GM19043 (cell line): ENCODE measurements around the gene DHRS13.
"Not testable (repeated sequence)": the region's sequence is repeated elsewhere in the genome, so short reads cannot be mapped to it uniquely, and the experiment has no call there.

Experiments
- ATAC-seq: cut with Tn5 transposase; IDR thresholded peaks from one replicate; pipeline ENCODE4 v1.9.1; 2021; ENCODE audit warnings: low read depth; ENCODE audit not compliant: unreplicated experiment

DHRS13 gene

GRCh38 chr17:28935744-28936460, 33.0 kb upstream of the DHRS13 start:
- no peak for ATAC-seq

DNA sequence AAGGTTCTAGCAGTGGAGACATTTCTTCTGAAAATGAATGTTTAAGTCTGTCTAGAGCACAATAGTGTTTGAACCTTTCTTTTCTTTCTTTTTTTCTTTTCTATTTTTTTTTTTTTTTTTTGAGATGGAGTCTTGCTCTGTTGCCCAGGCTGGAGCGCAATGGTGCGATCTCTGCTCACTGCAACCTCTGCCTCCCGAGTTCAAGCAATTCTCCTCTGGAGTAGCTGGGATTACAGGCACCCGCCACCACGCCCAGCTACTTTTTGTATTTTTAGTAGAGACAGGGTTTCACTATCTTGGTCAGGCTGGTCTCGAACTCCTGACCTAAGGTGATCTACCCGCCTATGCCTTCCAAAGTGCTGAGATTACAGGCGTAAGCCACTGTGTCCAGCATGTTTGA, 31.6 kb upstream of the DHRS13 start:
- not testable (repeated sequence) for ATAC-seq

DNA sequence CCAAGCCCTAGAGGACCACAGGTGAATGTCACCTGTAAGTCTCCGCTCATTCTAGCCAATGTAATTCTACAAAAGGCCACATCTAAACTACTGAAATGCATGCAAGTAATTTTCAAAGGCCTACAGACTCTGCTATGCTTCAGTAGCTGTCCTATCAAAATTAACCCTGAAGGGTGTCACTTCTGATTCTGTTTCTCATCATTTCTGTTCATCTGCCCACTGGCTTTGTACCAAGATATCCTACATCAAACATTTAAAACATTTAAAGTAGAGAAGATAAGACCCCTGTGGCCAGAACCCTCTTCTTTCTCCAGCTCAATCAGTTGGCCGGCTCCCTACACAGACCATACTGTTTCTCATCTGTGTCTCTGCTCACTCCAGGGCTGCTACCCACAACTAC, 26.9 kb upstream of the DHRS13 start:
- ATAC-seq = no peak

DNA sequence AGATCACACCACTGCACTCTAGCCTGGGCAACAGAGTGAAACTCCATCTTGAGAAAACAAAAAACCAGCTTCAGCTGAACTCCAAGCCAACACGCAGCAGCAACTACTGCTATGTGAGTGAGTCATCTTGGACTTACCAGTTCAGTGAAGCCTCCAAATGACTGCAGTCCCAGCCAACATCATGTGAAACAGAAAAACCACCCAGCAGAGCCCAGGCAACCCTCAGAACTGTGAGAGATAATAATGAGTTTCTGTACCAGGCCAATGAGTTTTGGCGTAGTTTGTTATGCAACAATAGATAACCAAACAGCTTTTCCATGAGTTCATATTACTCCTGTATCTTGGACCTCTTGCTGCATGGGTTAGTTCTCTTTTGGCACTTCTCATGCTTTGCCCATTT, 25.2 kb upstream of the DHRS13 start:
- ATAC-seq = no peak

DNA sequence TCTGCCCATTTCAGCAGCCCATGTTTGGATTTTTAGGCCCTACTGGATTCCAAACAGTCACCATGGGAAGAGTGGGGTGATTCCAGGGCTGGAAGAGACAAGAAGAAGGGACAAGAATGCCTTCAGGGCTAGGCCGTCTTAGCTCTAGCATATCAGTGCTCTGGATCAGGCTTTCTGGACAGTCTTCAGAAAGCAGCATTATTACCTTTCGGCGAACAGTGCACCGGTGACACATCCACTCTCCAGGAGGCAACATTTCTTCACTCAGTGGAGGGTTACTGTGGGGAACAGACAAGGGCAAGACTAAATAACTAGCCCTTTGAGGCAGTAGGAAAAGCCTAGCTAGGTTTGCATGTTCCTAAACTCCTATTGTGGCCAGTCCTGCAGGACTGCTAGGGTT, 23.9 kb upstream of the DHRS13 start:
- no peak for ATAC-seq

DNA sequence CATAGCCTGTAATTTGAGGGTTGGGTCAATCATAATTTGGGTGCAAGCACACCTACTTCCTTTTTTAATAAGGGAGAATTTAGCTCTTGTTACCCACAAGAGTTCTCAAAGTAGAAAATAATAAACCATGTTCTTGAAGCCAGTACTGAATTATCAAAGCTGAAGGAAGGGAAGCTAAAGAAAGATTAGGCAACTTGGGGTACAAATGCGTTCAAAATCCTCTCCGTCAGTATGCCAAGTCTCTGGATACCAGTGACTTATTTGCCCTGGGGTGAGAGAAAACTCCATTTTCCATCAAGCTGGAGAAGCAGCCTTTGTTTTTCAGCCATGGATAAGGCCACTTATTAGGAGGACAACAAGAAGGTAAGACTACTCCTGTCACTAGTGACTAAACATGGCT, 23.5 kb upstream of the DHRS13 start:
- ATAC-seq = no peak

DNA sequence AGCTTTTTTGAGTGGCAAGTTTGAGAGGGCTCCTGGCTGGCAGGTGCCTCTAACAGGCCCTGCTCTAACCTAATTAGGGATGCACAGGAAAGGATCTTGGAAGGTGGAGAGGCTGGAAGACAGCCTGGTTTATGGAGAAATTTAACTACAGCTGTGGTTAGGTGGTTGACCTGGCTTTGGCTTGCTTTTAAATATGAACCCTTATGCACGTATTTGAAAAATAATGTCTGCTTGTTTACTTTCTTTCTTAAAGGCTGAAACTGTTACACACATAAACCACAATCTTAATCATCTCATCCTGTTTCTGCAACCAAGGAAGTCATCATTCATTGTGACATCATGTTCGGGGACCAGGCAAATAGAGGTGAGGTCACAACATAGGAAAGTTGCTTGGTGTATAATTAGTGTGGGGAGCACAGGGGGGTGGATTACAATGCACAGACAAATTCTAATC, 23.1 kb upstream of the DHRS13 start:
- no peak for ATAC-seq

DNA sequence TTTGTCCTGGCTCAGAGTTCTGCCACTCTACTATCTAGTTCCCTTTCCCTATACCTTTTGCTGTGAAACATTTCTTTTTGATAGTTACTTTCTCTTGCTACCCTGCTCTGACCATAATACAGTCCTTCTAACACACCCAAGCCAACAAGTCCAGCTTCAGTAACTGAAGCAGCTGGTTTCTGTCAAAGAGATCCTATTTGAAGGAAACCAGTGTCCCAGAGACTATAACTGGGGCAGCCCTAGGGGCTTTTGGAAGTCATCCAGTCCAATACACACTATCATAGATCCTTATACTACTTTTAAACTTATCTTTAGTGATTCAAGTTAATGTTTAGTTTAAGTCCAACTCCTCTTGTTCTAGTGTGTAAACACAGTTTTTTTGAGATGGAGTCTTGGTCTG, 17.3 kb upstream of the DHRS13 start:
- no peak for ATAC-seq

GRCh38 chr17:28918295-28918694, 15.4 kb upstream of the DHRS13 start:
- ATAC-seq = no peak

- ATAC-seq = no peak
Measured at GRCh38 chr17:28917465-28917864, 14.6 kb upstream of the DHRS13 start.

DNA sequence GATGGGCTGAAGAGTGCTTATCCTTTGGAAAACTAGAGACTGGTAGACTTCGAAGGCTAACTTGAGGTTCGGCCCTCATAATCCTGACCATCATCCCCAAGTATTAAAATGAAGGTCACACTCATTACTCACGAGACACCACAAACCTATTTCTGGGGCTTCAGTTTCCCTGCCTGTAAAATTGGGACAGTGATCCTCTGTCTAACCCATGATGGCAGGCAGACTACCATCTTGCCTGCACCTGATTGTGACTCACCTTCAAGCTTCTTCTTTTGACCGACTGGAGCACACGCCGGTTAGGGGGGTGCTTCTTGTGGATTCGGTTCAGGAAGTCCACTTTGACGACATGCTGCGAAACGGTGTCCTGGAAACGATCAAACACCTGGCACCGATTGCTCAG, 14.2 kb upstream of the DHRS13 start:
- no peak for ATAC-seq

GRCh38 chr17:28916302-28916934, 13.5 kb upstream of the DHRS13 start:
- ATAC-seq = no peak

DNA sequence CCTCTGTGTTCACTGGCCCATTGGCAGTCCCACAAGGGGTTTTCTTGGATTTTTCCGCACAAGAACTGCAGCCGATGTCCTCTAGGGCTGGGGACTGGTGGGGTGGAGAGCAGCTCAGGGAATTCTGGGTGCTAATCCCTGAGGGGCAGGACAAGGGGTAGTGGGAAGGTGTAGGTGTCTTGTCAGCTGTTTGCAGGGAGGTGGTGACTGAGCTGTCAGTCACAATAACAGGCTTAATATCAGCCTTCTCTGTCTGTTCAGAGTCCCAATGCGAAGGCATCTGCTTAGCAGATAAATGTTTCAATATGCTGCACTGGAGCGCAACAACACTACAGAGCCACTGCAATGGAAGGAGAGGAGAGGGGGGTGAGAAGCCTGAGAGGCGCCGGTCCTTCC, 10.1 kb upstream of the DHRS13 start:
- no peak for ATAC-seq

DNA sequence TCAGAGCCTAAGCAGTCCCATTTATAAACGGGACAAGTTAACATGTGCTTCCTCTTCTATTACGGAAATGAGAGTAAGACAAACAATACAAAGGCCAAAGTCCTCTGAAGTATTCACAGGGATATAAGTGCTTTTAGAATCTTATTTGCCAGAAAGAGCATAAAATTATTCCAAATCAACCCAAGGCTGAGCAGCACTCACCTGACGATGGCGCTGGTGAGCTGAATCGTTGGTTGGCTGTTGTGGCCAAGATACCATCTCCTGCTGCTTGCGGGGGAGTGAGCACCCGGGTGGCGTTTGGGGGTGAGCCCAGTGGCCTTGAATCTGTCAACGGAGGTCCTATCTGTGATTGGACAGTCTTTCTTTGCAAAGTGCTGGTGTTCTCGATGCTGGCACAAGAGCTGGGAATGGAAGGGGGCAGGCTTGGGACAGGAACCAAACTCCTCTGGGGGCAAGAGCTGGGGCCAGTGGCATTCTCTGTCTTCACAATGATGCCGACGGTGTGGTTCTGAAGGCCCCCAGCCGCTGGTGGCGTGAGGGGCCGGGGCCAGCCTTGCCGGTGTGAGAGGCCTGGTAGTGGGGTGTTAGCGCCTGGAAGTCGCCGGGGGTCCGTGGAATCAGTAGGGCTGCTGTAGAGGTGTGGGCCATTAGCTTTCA, 9.5 kb upstream of the DHRS13 start:
- ATAC-seq = no peak

GRCh38 chr17:28911411-28912045, 8.6 kb upstream of the DHRS13 start:
- ATAC-seq = no peak

- ATAC-seq = no peak
Measured at GRCh38 chr17:28910534-28910933, 7.7 kb upstream of the DHRS13 start.

DNA sequence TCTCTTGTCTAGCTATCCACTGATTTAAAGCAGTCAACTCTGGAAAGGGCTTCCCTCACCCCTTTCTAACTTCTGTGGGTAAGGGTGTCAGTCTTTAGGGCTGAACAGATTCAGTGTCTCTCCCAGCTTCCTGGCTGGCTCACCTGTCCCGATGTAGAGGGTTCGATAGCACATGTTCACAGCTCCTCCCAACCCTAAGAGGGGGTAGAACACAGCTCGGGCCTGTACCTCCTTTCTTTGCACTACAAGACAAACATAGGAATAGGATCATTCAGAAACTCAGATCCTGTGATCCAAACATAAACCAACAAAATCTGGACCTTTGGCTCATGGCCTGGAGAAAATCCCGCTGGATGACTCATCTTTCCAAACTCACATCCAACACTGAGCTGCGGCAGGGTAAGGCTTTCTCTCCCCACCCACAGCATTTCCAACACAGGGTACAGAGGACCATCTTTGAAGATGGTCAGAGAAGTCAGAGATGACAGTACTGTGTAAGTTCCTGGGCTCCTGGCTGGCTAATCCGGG, 5.8 kb upstream of the DHRS13 start:
- no peak for ATAC-seq

DNA sequence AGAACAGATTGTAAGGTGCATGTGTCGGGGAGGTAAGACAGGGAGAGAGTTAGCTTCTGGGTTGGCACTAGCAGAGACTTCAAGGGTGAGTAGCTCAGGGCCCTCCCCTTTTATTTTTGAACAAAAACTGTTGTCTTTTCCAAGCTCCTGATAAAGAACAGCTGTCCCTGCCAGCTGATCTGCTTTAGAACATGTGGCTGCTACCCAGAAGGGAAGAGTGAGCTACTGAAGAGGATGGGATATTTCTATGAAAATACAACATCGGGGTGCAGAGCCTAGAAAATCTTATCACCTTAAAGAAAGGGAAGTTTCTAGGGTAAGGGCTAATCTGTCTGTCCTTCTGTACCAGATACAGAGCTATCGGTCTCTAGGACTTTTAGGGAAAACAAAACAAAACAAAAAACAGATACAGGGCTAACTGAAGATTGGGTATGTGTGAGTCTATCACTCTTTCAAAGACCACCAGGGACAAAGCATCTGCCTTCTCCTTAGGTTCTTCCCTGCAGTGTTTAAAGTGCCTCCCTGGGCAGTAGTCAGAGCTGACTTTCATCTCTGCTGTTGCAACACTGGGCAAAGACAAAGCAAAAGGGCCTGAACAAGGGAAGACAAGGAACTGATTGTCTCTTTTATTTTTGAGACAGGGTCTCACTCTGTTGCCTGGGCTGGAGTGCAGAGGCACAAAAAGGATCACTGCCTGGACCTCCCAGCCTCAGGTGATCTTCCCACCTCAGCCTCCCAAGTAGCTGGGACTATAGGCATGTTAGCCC, 5.0 kb upstream of the DHRS13 start:
- no peak for ATAC-seq

- ATAC-seq = no peak
Measured at GRCh38 chr17:28906706-28907438, 4.0 kb upstream of the DHRS13 start.

GRCh38 chr17:28906276-28906675, 3.4 kb upstream of the DHRS13 start:
- no peak for ATAC-seq
